OCI-LY1 (cell line): ENCODE measurements around the gene EMC8.

Experiments used
- H2AFZ ChIP-seq: fragments of 200-600 bp; sonication (generic), shearing (Covaris generic); 2 replicates; pipeline ENCODE4 v1.6.0; 2014; ENCODE audit warnings: antibody characterized with exemption, mild to moderate bottlenecking, low read length
- H3F3A ChIP-seq: fragments of 200-600 bp; sonication (generic), shearing (Covaris generic); 2 replicates; pipeline ENCODE4 v1.6.0; 2014; ENCODE audit warnings: mild to moderate bottlenecking, antibody characterized with exemption, low read length, moderate library complexity; ENCODE audit not compliant: insufficient read depth
- H3K27ac ChIP-seq: fragments of 200-600 bp; sonication (generic); 2 replicates; pipeline ENCODE4 v1.5.1; 2014; ENCODE audit warnings: low read length, mixed run types, mild to moderate bottlenecking, low read depth; ENCODE audit not compliant: poor library complexity, severe bottlenecking
- H3K27me3 ChIP-seq: fragments of 200-600 bp; sonication (generic); 2 replicates; pipeline ENCODE4 v1.6.0; 2014; ENCODE audit warnings: antibody characterized with exemption, mild to moderate bottlenecking, low read length, moderate library complexity; ENCODE audit not compliant: insufficient read depth
- H3K36me3 ChIP-seq: fragments of 200-600 bp; sonication (generic); 2 replicates; pipeline ENCODE4 v1.6.1; 2014; ENCODE audit warnings: mild to moderate bottlenecking, antibody characterized with exemption, low read length, moderate library complexity, mixed read lengths; ENCODE audit not compliant: insufficient read depth
- H3K4me1 ChIP-seq: fragments of 200-600 bp; sonication (generic); 2 replicates; pipeline ENCODE4 v1.5.1; 2014; ENCODE audit warnings: mild to moderate bottlenecking, low read length, moderate library complexity; ENCODE audit not compliant: insufficient read depth, severe bottlenecking
- H3K4me2 ChIP-seq: fragments of 200-600 bp; sonication (generic), shearing (Covaris generic); 2 replicates; pipeline ENCODE4 v1.6.1; 2014; ENCODE audit warnings: low read length
- H3K4me3 ChIP-seq: fragments of 200-600 bp; sonication (generic); 2 replicates; pipeline ENCODE4 v1.5.1; 2014; ENCODE audit warnings: low read length, low read depth, mild to moderate bottlenecking, mixed read lengths; ENCODE audit not compliant: poor library complexity, severe bottlenecking
- H3K79me2 ChIP-seq: fragments of 200-600 bp; shearing (Covaris generic); 2 replicates; pipeline ENCODE4 v1.6.1; 2016; ENCODE audit warnings: mixed run types, low read length, mixed read lengths; ENCODE audit not compliant: insufficient read depth
- H3K9ac ChIP-seq: fragments of 200-600 bp; sonication (generic), shearing (Covaris generic); 2 replicates; pipeline ENCODE4 v1.6.1; 2014; ENCODE audit warnings: mild to moderate bottlenecking, low read length, mixed read lengths
- H3K9me2 ChIP-seq: fragments of 200-600 bp; sonication (generic), shearing (Covaris generic); 2 replicates; pipeline ENCODE4 v1.6.1; 2014; ENCODE audit warnings: low read depth, mild to moderate bottlenecking, low read length, mixed read lengths
- H3K9me3 ChIP-seq: fragments of 200-600 bp; shearing (Covaris generic); 2 replicates; pipeline ENCODE4 v1.6.1; 2014; ENCODE audit warnings: low read length, mixed read lengths
- H4K20me1 ChIP-seq: fragments of 200-600 bp; sonication (generic), shearing (Covaris generic); 2 replicates; pipeline ENCODE4 v1.6.0; 2016; ENCODE audit warnings: mild to moderate bottlenecking, low read length; ENCODE audit not compliant: insufficient read depth
- EZH2 ChIP-seq: fragments of 200-600 bp; sonication (generic), shearing (Covaris generic); IDR thresholded peaks from 2 replicates; pipeline ENCODE4 v1.8.0; 2017; ENCODE audit warnings: borderline replicate concordance, mixed run types, mild to moderate bottlenecking, antibody characterized with exemption, low read length, moderate library complexity, mixed read lengths
- TF ChIP-seq, protein P1 (sequence below): fragments of 200-600 bp; sonication (generic), shearing (Covaris generic); IDR thresholded peaks from 2 replicates; pipeline ENCODE4 v1.5.1; 2017; ENCODE audit warnings: mild to moderate bottlenecking, antibody characterized with exemption, low read length, moderate library complexity, mixed read lengths

Gene EMC8

GRCh38 chr16:85730186-85730465 lies 69.2 kb downstream of the EMC8 start:
- H3K79me2 ChIP-seq = no peaks in the 10 kb centered on the region
- no peak overlapping the region for H3K4me3 ChIP-seq
- TF ChIP-seq EZH2 = no peak
- TF ChIP-seq, protein P1, sequence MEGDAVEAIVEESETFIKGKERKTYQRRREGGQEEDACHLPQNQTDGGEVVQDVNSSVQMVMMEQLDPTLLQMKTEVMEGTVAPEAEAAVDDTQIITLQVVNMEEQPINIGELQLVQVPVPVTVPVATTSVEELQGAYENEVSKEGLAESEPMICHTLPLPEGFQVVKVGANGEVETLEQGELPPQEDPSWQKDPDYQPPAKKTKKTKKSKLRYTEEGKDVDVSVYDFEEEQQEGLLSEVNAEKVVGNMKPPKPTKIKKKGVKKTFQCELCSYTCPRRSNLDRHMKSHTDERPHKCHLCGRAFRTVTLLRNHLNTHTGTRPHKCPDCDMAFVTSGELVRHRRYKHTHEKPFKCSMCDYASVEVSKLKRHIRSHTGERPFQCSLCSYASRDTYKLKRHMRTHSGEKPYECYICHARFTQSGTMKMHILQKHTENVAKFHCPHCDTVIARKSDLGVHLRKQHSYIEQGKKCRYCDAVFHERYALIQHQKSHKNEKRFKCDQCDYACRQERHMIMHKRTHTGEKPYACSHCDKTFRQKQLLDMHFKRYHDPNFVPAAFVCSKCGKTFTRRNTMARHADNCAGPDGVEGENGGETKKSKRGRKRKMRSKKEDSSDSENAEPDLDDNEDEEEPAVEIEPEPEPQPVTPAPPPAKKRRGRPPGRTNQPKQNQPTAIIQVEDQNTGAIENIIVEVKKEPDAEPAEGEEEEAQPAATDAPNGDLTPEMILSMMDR = no peak
- no peak overlapping the region for H3K9ac ChIP-seq
- H3F3A ChIP-seq = peaks cover 9% of the 10 kb centered on the region
- H4K20me1 ChIP-seq = no peaks in the 10 kb centered on the region
- H3K27me3 ChIP-seq = no peaks in the 10 kb centered on the region
- H3K9me2 ChIP-seq = no peaks in the 10 kb centered on the region
- no peak overlapping the region for H2AFZ ChIP-seq
- no peak overlapping the region for H3K27ac ChIP-seq
- no peaks in the 10 kb centered on the region for H3K9me3 ChIP-seq
- H3K4me2 ChIP-seq = no peak overlapping the region
- peaks cover 14% of the 10 kb centered on the region for H3K4me1 ChIP-seq
- H3K36me3 ChIP-seq = no peaks in the 10 kb centered on the region

DNA sequence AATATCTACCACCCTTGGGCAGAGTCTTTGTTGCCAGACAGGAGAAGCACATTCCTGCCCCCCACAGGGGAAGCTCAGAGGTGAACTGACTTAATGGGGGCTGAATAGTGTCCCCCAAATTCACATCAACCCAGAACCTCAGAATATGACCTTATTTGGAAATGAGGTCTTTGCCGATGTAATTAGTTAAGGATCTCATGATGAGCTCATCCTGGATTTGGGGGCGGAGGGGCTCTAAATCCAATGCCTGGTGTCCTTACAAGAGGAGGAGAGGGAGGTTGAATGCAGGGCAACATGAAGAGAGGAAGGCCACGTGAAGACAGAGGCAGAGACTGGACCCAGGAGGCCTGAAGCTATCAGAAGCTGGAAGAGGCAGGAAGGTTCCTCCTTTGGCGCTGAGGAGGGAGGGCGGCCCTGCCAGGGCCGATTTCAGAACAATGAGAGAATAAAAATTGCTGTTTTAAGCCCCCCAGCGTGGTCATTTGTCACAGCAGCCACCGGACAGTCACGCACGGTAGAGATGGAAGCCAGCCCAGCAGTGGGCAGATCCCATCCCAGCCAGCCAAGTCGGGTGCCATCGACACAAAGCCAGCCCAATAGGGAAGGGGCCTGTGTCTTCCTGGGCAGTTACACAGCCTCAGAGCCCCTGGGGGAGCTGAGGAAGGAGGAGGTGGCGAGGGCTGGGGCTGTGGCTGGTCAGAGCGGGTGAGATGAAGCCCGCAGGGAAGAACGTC lies 69.7 kb downstream of the EMC8 start:
- Histone ChIP-seq H3K4me2 (no peak overlapping the region), H3K4me3 (no peak overlapping the region), H3K79me2 (no peaks in the 10 kb centered on the region), H3K4me1 (peaks cover 9% of the 10 kb centered on the region), H3K9ac (no peak overlapping the region), H4K20me1 (no peaks in the 10 kb centered on the region), H3K36me3 (no peaks in the 10 kb centered on the region), H3K9me2 (no peaks in the 10 kb centered on the region), H2AFZ (no peak overlapping the region), H3K27me3 (no peaks in the 10 kb centered on the region), H3K9me3 (no peaks in the 10 kb centered on the region), H3F3A (peaks cover 9% of the 10 kb centered on the region; the same call in 1 of the 2 replicates), H3K27ac (no peak overlapping the region)
- TF ChIP-seq EZH2 = no peak
- TF ChIP-seq, protein P1 = no peak

GRCh38 chr16:85728879-85729278 lies 70.5 kb downstream of the EMC8 start:
- Histone ChIP-seq H3K4me3 (no peak overlapping the region), H3K27ac (no peak overlapping the region), H3K4me2 (no peak overlapping the region), H3K36me3 (no peaks in the 10 kb centered on the region), H3K9me3 (no peaks in the 10 kb centered on the region), H3K9ac (no peak overlapping the region), H3K9me2 (no peaks in the 10 kb centered on the region), H2AFZ (no peak overlapping the region), H3K27me3 (no peaks in the 10 kb centered on the region), H3F3A (peaks cover 6% of the 10 kb centered on the region; the same call in 1 of the 2 replicates), H3K4me1 (peaks cover 2% of the 10 kb centered on the region), H4K20me1 (no peaks in the 10 kb centered on the region), H3K79me2 (no peaks in the 10 kb centered on the region)
- no peak for TF ChIP-seq EZH2
- TF ChIP-seq, protein P1 = peak; percentile 30; the same call in 1 of the 2 replicates
